ENCODE results near the gene GPC6.

DNA sequence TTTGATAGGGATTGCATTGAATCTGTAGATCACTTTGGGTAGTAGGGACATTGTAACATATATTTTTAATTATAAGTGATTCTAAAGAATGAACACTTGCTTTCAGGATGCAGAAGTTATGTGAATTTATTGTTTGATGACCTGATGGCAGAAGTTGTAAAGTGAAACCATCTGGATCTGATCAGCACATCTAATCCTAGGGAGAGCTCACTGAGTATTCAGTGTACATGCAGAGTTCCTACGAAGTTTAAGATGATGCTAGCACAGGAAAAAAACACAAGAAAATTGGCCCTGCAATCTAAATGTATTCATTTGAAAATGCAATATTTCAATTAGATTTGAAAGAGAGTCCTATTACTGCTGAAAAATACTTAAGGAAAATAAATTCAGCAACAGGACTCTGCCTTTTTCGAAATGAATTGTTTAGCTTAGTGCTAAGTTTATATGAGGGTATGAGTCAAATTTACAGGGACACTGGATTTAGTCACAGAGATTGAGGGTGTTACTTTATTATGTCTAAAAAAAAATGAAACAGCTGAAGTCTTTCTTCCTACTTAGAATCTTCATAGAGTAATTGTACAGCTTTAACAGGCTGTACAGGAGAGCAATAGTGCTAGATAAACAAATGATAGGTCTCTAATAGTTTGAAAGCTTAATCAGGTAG is 867.2 kb downstream of the GPC6 start:
- TF ChIP-seq, protein P1, sequence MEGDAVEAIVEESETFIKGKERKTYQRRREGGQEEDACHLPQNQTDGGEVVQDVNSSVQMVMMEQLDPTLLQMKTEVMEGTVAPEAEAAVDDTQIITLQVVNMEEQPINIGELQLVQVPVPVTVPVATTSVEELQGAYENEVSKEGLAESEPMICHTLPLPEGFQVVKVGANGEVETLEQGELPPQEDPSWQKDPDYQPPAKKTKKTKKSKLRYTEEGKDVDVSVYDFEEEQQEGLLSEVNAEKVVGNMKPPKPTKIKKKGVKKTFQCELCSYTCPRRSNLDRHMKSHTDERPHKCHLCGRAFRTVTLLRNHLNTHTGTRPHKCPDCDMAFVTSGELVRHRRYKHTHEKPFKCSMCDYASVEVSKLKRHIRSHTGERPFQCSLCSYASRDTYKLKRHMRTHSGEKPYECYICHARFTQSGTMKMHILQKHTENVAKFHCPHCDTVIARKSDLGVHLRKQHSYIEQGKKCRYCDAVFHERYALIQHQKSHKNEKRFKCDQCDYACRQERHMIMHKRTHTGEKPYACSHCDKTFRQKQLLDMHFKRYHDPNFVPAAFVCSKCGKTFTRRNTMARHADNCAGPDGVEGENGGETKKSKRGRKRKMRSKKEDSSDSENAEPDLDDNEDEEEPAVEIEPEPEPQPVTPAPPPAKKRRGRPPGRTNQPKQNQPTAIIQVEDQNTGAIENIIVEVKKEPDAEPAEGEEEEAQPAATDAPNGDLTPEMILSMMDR (conservative IDR thresholded peaks at IDR 0.05; ENCODE audit: low read length), result no peak
- no peak for TF ChIP-seq EZH2phosphoT487 (IDR thresholded peaks at IDR 0.05; ENCODE audit: borderline replicate concordance, low read depth, low read length)

Data from OCI-LY7 (cell line).